Measurements from ENCODE around the gene LRBA. TPM values are rescaled to one million over a fixed set of nuclear protein-coding genes. Genes with fewer than 3 reads are reported as not detected.
A peak's percentile ranks its signal among the peaks of the same experiment; 100 is the strongest.

The LRBA gene
- total RNA-seq, 4 donors from 2014 or later: 13.3 to 21.2 (median 20.1) TPM

DNA sequence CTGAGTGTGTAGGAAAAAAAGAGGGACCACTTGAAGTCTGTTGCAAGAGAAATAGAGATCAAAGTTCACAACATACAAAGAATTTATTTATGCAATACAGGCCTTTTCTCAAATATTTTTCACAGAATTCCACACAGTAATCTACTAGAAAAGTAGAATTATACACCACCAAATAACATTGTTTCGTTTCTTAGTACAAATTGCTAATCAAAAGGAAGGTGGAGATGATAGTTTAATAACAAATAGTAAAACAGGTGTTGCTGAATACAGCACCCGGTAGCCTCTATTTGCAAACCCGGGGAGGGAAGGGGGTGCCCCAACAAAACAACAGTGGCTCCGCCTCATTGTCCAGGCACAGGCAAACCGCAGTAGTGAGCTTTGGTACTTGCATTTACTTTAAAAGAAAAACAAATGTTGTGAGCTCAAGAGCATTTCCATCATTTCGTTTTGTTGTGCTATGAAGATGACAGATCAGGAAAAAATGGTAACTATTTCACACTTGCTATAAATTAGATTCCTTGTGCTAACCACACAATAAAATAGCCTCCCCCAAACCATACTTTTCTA is 750.4 kb downstream of the LRBA start:
- H3K9me3 ChIP-seq: no peaks in the 10 kb centered on the region
- peaks cover 8 to 28% (median 16%) of the 10 kb centered on the region in 4 donors for H3K36me3 ChIP-seq
- no peaks in the 10 kb centered on the region for H3K4me1 ChIP-seq
- no peaks in the 10 kb centered on the region for H3K27me3 ChIP-seq
- no peak overlapping the region for H3K27ac ChIP-seq (replicated peaks in 1 of 4)
- no peak for TF ChIP-seq POLR2AphosphoS5 (IDR thresholded peaks at IDR 0.05)
- TF ChIP-seq POLR2A (IDR thresholded peaks at IDR 0.05; ENCODE audit: low read depth): no peak
- intact Hi-C loops (cut with DNase I): no loop called here
- WGBS: 85% methylated on average over 6 of the region's 6 CpGs
- H3K4me3 ChIP-seq: no peak overlapping the region
- DNase-seq (ENCODE audit: extremely low spot score): peak; percentile 62

DNA sequence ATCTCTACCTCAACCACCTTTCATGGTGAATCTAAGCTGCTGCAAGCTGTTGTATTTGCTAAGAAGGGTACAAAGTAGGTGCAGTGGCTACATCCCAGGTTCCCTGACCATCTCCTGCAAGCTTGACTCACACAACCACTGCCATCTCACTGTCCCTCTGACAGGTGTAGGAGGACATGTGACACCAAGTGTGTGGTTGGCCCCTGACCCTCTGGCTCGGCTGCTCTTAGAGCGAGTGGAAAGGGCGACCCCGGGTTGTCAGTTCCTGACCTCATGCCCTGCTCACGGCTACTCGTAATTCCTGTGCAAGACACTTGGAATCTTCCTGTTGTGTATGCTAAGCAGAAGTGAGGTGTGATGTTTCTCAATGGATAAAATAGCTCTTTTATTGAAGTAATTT is 752.5 kb downstream of the LRBA start:
- TF ChIP-seq POLR2AphosphoS5 (IDR thresholded peaks at IDR 0.05): no peak
- no peak for TF ChIP-seq EP300 (IDR thresholded peaks at IDR 0.05)
- TF ChIP-seq, protein P1, sequence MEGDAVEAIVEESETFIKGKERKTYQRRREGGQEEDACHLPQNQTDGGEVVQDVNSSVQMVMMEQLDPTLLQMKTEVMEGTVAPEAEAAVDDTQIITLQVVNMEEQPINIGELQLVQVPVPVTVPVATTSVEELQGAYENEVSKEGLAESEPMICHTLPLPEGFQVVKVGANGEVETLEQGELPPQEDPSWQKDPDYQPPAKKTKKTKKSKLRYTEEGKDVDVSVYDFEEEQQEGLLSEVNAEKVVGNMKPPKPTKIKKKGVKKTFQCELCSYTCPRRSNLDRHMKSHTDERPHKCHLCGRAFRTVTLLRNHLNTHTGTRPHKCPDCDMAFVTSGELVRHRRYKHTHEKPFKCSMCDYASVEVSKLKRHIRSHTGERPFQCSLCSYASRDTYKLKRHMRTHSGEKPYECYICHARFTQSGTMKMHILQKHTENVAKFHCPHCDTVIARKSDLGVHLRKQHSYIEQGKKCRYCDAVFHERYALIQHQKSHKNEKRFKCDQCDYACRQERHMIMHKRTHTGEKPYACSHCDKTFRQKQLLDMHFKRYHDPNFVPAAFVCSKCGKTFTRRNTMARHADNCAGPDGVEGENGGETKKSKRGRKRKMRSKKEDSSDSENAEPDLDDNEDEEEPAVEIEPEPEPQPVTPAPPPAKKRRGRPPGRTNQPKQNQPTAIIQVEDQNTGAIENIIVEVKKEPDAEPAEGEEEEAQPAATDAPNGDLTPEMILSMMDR (IDR thresholded peaks at IDR 0.05): no peak
- TF ChIP-seq POLR2A (IDR thresholded peaks at IDR 0.05; ENCODE audit: low read depth): no peak
- no peaks in the 10 kb centered on the region for H3K9me3 ChIP-seq
- intact Hi-C loops (cut with DNase I): no loop called here
- H3K27ac ChIP-seq (replicated peaks in 1 of 4): no peak overlapping the region
- no peaks in the 10 kb centered on the region for H3K4me1 ChIP-seq
- peaks cover 8 to 28% (median 16%) of the 10 kb centered on the region in 4 donors for H3K36me3 ChIP-seq
- WGBS: 90% methylated on average over 6 of the region's 6 CpGs
- no peak overlapping the region for H3K4me3 ChIP-seq
- H3K27me3 ChIP-seq: no peaks in the 10 kb centered on the region
- peak; percentile 72 for DNase-seq (ENCODE audit: extremely low spot score)

DNA sequence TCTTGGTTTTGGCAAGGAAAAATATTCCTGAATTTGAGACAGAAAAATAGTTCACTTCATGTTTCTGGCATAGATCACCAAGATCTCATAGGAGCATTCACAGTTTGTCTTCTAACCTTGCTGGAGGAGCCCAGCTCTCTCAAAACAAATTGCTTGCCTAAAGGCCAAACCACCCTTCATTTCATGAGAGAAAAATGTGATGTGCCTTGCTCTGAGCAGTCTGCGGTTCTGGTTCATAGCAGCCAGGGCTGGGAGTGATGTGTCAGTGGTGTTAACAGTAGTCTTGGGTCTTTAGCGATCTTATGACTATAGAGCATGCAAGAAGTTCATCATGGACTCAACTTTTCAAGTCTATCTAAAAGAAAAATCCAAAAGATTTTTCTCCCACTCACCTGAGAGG is 753.5 kb downstream of the LRBA start:
- DNase-seq (ENCODE audit: extremely low spot score): peak; percentile 78
- intact Hi-C loops (cut with DNase I): no loop called here
- TF ChIP-seq POLR2A (IDR thresholded peaks at IDR 0.05; ENCODE audit: low read depth): no peak
- H3K27ac ChIP-seq (replicated peaks in 1 of 4): no peak overlapping the region
- no peaks in the 10 kb centered on the region for H3K27me3 ChIP-seq
- peaks cover 8 to 34% (median 18%) of the 10 kb centered on the region in 4 donors for H3K36me3 ChIP-seq
- no peak overlapping the region for H3K4me3 ChIP-seq
- H3K4me1 ChIP-seq: no peaks in the 10 kb centered on the region
- WGBS: 93% methylated on average over 2 of the region's 2 CpGs
- no peaks in the 10 kb centered on the region for H3K9me3 ChIP-seq

DNA sequence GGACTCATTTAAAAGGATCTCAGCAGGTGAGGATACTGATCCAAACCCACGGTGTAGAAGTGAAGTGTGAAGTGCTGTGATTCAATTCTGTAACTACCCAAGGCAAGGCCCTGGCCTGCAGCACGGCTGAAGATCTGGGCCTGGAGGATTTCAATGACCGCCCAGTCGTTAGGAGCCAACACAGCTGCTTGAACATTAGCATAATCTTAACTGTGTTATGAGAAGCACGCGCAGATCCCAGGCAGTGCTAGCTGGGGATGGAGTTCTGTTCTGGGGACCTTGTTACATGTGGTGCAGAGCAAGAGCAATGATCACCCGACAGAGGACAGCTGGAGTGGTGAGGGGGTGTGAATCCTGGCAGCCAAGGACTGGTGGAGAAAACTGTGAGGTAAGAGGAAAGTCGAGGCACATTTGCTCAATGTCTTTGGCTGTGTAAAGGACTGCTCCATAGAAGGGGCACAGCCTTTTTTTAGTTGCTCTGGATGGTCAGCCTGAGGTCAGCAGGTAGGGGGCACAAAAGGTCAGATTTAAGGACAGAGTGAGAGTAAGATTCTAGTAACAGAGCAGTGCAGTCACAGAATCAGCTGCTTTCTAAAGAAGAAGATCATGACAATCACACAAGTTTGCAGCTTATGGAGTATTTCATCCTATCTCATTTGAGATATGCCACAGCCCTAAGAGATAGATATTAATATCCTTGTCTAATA is 755.1 kb downstream of the LRBA start:
- DNase-seq (ENCODE audit: extremely low spot score): peak; percentile 83
- intact Hi-C loops (cut with DNase I): no loop called here
- Histone ChIP-seq H3K9me3 (no peaks in the 10 kb centered on the region), H3K36me3 (peaks cover 5 to 31% (median 17%) of the 10 kb centered on the region in 4 donors), H3K27ac (replicated peaks in 1 of 4) (no peak overlapping the region), H3K4me1 (peaks cover 0 to 13% (median 10%) of the 10 kb centered on the region in 4 donors), H3K27me3 (no peaks in the 10 kb centered on the region), H3K4me3 (no peak overlapping the region)
- TF ChIP-seq, protein P1 (IDR thresholded peaks at IDR 0.05): no peak
- TF ChIP-seq POLR2A (IDR thresholded peaks at IDR 0.05; ENCODE audit: low read depth) (no peak), POLR2AphosphoS5 (IDR thresholded peaks at IDR 0.05) (no peak), EP300 (IDR thresholded peaks at IDR 0.05) (no peak)
- WGBS: 72% methylated on average over 8 of the region's 8 CpGs

DNA sequence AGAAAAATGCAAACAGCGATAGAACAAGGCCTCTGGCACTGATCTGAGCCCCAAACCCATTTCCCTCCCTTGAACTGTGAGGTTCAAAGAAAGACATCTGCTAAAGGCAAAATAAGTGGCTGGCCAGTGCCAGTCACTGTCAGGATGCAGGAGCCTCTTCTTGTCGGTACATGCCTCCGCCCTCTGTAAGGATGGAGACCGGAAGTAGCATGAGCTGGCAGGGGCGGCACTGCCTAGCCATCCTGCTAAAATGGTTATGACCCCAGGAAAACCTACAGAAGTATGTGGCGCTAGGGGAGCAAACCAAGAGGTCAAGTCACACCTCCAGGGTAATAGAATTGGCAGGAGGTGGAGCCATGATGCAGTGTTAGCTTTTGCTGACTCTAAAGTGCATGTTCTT is 756.5 kb downstream of the LRBA start:
- Histone ChIP-seq H3K27ac (replicated peaks in 1 of 4) (no peak overlapping the region), H3K4me1 (peaks cover 0 to 16% (median 11%) of the 10 kb centered on the region in 4 donors), H3K27me3 (no peaks in the 10 kb centered on the region), H3K36me3 (peaks cover 6 to 46% (median 22%) of the 10 kb centered on the region in 4 donors), H3K4me3 (no peak overlapping the region), H3K9me3 (no peaks in the 10 kb centered on the region)
- no peak for DNase-seq (ENCODE audit: extremely low spot score)
- TF ChIP-seq, protein P1 (IDR thresholded peaks at IDR 0.05): no peak
- TF ChIP-seq POLR2AphosphoS5 (IDR thresholded peaks at IDR 0.05) (no peak), EP300 (IDR thresholded peaks at IDR 0.05) (no peak), POLR2A (IDR thresholded peaks at IDR 0.05; ENCODE audit: low read depth) (no peak)
- whole genome bisulfite sequencing: 95% methylated on average over 6 of the region's 6 CpGs
- intact Hi-C loops (cut with DNase I): no loop called here
